Heart right ventricle (tissue), 16 donors: ENCODE results near the gene GRAP2. TPM values are rescaled to one million over a fixed set of nuclear protein-coding genes. Genes with fewer than 3 reads are reported as not detected.
A peak's percentile ranks its signal among the peaks of the same experiment; 100 is the strongest.

Source experiments
- ATAC-seq, 8 donors: fragments of 200-7000 bp; cut with Tn5 transposase; one replicate each; pipeline ENCODE4 v1.9.1; 2020; ENCODE audit warnings: mild to moderate bottlenecking in 8 of 8, moderate library complexity in 8 of 8, moderate number of reproducible peaks in 1 of 8
- DNase-seq, 2 donors: peaks; one replicate each; pipeline ENCODE4 v3.0.0-alpha.2; 2020
- H3K27ac ChIP-seq, 10 donors: fragments of 200-600 bp; sonication (generic) in 2 of 10; one replicate each; pipeline versions ENCODE4 v1.5.0 to v1.8.0; 2020 to 2022; ENCODE audit warnings: mild to moderate bottlenecking in 3 of 10
- H3K27me3 ChIP-seq, 7 donors: fragments of 200-600 bp; one replicate each; pipeline ENCODE4 v1.8.0; 2021 to 2022; ENCODE audit warnings: mild to moderate bottlenecking in 2 of 7
- H3K36me3 ChIP-seq, 9 donors: fragments of 200-600 bp; sonication (generic) in 1 of 9; one replicate each; pipeline versions ENCODE4 v1.5.0 to v1.8.0; 2020 to 2022; ENCODE audit warnings: mild to moderate bottlenecking in 2 of 9
- H3K4me1 ChIP-seq, 9 donors: fragments of 200-600 bp; sonication (generic) in 1 of 9; one replicate each; pipeline versions ENCODE4 v1.5.0 to v1.8.0; 2020 to 2022; ENCODE audit warnings: mild to moderate bottlenecking in 4 of 9
- H3K4me3 ChIP-seq, 10 donors: fragments of 200-600 bp; sonication (generic) in 2 of 10; one replicate each; pipeline versions ENCODE4 v1.5.0 to v1.8.0; 2020 to 2022; ENCODE audit warnings: mild to moderate bottlenecking in 7 of 10, moderate library complexity in 2 of 10
- H3K9me3 ChIP-seq, 11 donors: fragments of 200-600 bp in 10 of 11; sonication (generic) in 2 of 11; one replicate each; pipeline versions ENCODE4 v1.5.0 to v1.8.0; 2013 to 2022; ENCODE audit warnings: mild to moderate bottlenecking in 2 of 11, control low read depth in 1 of 11, moderate library complexity in 1 of 11
- WGBS, 2 donors: extraction: QIAGEN DNeasy Blood & Tissue Kit; methylation state at CpG; one replicate each; pipeline ENCODE4 v1.1.7; 2013; ENCODE audit warnings: inconsistent platforms in 1 of 2; 5-methylcytosine and 5-hydroxymethylcytosine counted together
- intact Hi-C, 10 donors: fragments of 100-400 bp; cut with DNase I; formaldehyde crosslinking; loops; one replicate each; pipeline versions ENCODE4 v1.11.1 to v1.14.2; 2022
- polyA plus RNA-seq, 2 donors: library from polyadenylated mRNA; stranded (reverse); fragments of 200-250 nt; gene quantifications; one replicate each; pipeline ENCODE4 v1.2.3, GENCODE V29; 2013
- total RNA-seq, 10 donors: library from RNA; stranded (reverse); fragmentation: NEBNext Ultra II Directional in 3 of 10; extraction: Animal tissue kit (Norgen Biotek cat#: 25700) in 3 of 10; gene quantifications; one replicate each; pipeline versions ENCODE4 v1.2.1 to v1.2.4, GENCODE V29; 2021 to 2023
- TF ChIP-seq, protein P1 (sequence below), 9 donors: fragments of 200-600 bp; sonication (generic) in 2 of 9; IDR thresholded peaks; one replicate each; pipeline versions ENCODE4 v1.5.0 to v1.8.0; 2021 to 2022; ENCODE audit warnings: antibody characterized with exemption in 9 of 9, mild to moderate bottlenecking in 5 of 9, moderate library complexity in 1 of 9
- donor health status: Arrhythmogenic right ventricular cardiomyopathy.
- donor health status: ischemic (EF 13 %, LVEDD 7.1; RV severe dilation, severe dysfunction).
- donor health status: healthy with polysubstance abuse.
- donor health status: DM: no; HTN: yes; CAD: no.
- donor health status: DM: no; HTN: no; CAD: no.
- donor health status: ischemic (EF 25% LVEDD 6.9; RV normal size, moderate dysfunction).
- donor health status: ischemic (EF 25% LVEDD 5.7; RV mildly dilated, moderate dysfunction).
- donor health status: healthy.
- donor health status: DM: yes; HTN: yes; CAD: no.
- donor health status: Ischemic cardiomyopathy.
- donor health status: ischemic (EF 35%, LVEDD 5.7; RV mildly dilated, moderate dysfunction).
- donor health status: nonischemic (EF 11% LVEDD 7.7; RV severe dilation, severe dysfunction).
- donor health status: DM: yes; HTN: yes; CAD: no.
- donor health status: PGD.
- donor health status: ischemic (EF 29% LVEDD 5.4; RV normal size, mild dysfunction).
- donor health status: nonischemic (EF 23%, LVEDD 6.1; RV moderate dilation, normal function).

The GRAP2 gene
- total and polyA plus RNA-seq, 12 donors = 0.19 to 5.6 (median 0.60) TPM

DNA sequence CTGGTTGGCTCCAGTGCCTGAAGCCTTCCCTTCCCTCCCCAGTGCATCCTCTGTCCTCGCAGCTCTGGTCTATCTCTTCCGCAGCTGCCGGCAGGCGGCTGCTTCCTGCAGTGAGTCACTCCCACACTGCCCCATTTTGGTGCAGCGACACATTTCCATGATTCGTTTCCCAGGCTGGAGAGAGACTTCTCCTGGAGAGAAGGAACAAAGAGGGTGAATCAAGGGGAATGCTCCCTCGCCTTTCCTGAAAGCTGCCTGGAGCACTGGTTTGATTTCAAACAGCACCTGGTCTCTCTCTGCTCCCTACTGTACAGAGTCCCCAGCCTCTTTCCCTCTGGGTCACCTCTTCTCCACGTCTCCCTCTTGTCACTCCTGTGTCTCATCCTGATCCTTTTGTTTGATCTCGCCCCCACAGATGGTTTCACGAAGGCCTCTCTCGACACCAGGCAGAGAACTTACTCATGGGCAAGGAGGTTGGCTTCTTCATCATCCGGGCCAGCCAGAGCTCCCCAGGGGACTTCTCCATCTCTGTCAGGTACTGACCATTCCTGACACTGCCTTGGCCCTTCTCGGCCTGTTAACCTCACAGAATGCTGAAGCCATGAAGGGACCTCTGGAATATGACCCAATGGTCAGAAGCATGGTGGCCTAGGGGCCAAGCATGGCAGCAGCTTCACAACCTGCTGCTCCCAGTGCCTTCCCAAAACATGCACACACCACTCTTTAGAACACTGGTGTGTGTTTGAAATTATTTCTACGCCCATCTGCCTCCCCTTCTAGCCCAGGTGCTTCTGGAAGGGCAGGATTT, 59.0 kb downstream of the GRAP2 start, which contains the start of gene TMA7B:
TSS of gene TMA7B (plus strand) at position 758 of the 808 bp plus-strand sequence. CDS start 3,978 bp downstream, outside the sequence.
- DNase-seq (no peak), ATAC-seq (peak in 4 of 8 donors; percentile 58 to 69 (median 61))
- no peaks in the 10 kb centered on the region for H3K9me3 ChIP-seq
- peaks cover 0 to 22% (median 0%) of the 10 kb centered on the region in 7 donors for H3K27me3 ChIP-seq
- H3K36me3 ChIP-seq = no peaks in the 10 kb centered on the region
- H3K27ac ChIP-seq = peak within 1 kb of the TSS in 1 of 10 donors; percentile 75
- H3K4me1 ChIP-seq = peaks cover 0 to 55% (median 6%) of the 10 kb centered on the region in 9 donors
- 49 to 64% methylated on average over 14 of the region's 14 CpGs for WGBS, 2 donors
- intact Hi-C loops = no loop called here
- no peak within 1 kb of the TSS for H3K4me3 ChIP-seq
- TF ChIP-seq, protein P1, sequence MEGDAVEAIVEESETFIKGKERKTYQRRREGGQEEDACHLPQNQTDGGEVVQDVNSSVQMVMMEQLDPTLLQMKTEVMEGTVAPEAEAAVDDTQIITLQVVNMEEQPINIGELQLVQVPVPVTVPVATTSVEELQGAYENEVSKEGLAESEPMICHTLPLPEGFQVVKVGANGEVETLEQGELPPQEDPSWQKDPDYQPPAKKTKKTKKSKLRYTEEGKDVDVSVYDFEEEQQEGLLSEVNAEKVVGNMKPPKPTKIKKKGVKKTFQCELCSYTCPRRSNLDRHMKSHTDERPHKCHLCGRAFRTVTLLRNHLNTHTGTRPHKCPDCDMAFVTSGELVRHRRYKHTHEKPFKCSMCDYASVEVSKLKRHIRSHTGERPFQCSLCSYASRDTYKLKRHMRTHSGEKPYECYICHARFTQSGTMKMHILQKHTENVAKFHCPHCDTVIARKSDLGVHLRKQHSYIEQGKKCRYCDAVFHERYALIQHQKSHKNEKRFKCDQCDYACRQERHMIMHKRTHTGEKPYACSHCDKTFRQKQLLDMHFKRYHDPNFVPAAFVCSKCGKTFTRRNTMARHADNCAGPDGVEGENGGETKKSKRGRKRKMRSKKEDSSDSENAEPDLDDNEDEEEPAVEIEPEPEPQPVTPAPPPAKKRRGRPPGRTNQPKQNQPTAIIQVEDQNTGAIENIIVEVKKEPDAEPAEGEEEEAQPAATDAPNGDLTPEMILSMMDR (IDR thresholded peaks at IDR 0.05) = peak in 6 of 9 donors; percentile 17 to 32 (median 30)

DNA sequence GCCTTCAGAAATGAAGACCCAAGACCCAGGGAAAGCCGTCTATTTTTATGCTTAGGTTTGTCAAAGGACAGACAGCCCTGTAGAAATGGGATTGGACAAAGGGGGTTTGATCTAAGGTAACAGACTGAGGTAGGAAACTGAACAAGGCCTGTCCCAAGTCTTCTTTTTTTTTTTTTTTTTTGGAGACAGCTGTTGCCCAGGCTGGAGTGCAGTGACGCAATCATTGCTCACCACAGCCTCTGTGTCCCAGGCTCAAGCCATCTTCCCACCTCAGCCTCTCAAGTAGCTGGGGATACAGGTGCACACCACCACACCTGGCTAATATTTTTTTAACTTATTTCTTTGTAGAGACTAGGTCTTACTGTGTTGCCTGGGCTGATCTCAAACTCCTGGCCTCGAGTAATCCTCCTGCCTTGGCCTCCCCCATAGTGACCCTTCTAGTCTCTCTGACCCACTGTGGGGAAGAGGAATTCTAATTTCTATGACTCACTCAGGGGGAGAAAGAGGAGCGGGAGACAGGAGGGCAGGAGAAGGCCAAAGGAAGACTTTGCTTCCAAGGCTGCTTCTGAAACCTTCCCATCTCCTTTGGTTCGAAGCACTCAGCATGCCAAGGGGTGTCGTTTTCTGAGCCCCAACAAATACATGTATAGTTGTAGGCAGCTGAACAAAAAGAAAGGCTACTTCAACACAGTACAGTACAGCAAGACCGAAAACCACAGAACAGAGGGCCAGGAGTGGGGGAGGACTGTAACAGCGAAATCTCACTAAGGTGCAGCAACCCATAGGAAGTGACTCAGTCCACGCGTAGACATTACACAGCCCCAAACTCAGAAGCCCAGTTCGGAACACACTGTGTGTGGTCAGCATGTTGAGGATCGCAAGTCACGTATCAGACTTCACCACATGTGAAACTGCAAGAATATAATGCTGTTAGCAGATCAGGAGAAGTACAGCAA, 60.2 kb downstream of the GRAP2 start:
- no peak overlapping the region for H3K4me3 ChIP-seq
- H3K27me3 ChIP-seq = peaks cover 0 to 25% (median 0%) of the 10 kb centered on the region in 7 donors
- H3K27ac ChIP-seq = peak overlapping the region in 1 of 10 donors; percentile 75
- peaks cover 0 to 55% (median 0%) of the 10 kb centered on the region in 9 donors for H3K4me1 ChIP-seq
- 78 to 83% methylated on average over 13 of the region's 13 CpGs for WGBS, 2 donors
- TF ChIP-seq, protein P1 (IDR thresholded peaks at IDR 0.05) = no peak
- no peaks in the 10 kb centered on the region for H3K9me3 ChIP-seq
- ATAC-seq = peak in 2 of 8 donors; percentile 38 to 57
- DNase-seq = no peak
- H3K36me3 ChIP-seq = no peaks in the 10 kb centered on the region
- intact Hi-C loops = no loop called here

DNA sequence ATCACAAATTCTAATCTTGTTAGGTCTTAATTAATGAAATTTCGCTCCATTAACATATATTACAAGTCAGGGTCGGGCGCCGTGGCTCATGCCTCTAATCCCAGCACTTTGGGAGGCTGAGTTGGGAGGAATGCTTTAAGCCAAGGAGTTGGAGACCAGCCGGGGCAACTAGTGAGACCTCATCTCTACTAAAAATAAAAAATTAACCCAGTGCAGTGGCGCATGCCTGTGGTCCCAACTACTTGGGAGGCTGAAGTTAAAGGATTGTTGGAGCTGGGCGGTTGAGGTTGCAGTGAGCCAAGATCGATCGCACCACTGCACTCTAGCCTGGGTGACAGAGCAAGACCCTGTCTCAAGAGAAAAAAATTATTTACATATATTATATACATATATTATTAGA, 61.2 kb downstream of the GRAP2 start:
- peak overlapping the region in 1 of 10 donors; percentile 51 for H3K27ac ChIP-seq
- H3K4me1 ChIP-seq = peaks cover 0 to 51% (median 0%) of the 10 kb centered on the region in 9 donors
- TF ChIP-seq, protein P1 (IDR thresholded peaks at IDR 0.05) = no peak
- DNase-seq (no peak), ATAC-seq (no peak)
- H3K27me3 ChIP-seq = peaks cover 0 to 25% (median 0%) of the 10 kb centered on the region in 7 donors
- H3K4me3 ChIP-seq = no peak overlapping the region
- intact Hi-C loops = no loop called here
- no peaks in the 10 kb centered on the region for H3K36me3 ChIP-seq
- no peaks in the 10 kb centered on the region for H3K9me3 ChIP-seq
- WGBS, 2 donors = 91 to 99% methylated on average over 9 of the region's 9 CpGs

DNA sequence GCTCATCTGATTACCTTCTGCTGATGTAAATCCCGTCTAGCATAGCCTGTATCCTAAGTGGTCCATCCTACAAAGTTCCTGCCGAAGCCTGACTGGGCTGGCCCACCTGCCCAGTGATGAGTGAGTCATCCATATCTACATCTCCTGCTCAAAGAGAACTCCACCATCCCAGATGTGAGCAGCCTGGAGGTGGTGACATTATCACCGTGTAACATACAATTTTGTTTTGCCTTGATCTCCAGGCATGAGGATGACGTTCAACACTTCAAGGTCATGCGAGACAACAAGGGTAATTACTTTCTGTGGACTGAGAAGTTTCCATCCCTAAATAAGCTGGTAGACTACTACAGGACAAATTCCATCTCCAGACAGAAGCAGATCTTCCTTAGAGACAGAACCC, 64.9 kb downstream of the GRAP2 start:
- H3K4me3 ChIP-seq = no peak overlapping the region
- peaks cover 0 to 5% (median 0%) of the 10 kb centered on the region in 9 donors for H3K36me3 ChIP-seq
- TF ChIP-seq, protein P1 (IDR thresholded peaks at IDR 0.05) = no peak
- WGBS, 2 donors = 63 to 65% methylated on average over 5 of the region's 5 CpGs
- intact Hi-C loops = no loop called here
- peaks cover 0 to 36% (median 7%) of the 10 kb centered on the region in 9 donors for H3K4me1 ChIP-seq
- H3K27ac ChIP-seq = no peak overlapping the region
- peaks cover 0 to 6% (median 0%) of the 10 kb centered on the region in 7 donors for H3K27me3 ChIP-seq
- no peaks in the 10 kb centered on the region for H3K9me3 ChIP-seq
- ATAC-seq = no peak
- no peak for DNase-seq
